22Rv1 (cell line): ENCODE results near the gene ATP1B3.

Experiments
- ZFX ChIP-seq: fragments of 450-650 bp; IDR thresholded peaks from 2 replicates; pipeline ENCODE4 v1.6.1; 2017; ENCODE audit warnings: antibody characterized with exemption, borderline replicate concordance
- TF ChIP-seq, protein P1 (sequence below): fragments of 450-650 bp; IDR thresholded peaks from 2 replicates; pipeline ENCODE4 v1.5.1; 2017; ENCODE audit warnings: mild to moderate bottlenecking

DNA sequence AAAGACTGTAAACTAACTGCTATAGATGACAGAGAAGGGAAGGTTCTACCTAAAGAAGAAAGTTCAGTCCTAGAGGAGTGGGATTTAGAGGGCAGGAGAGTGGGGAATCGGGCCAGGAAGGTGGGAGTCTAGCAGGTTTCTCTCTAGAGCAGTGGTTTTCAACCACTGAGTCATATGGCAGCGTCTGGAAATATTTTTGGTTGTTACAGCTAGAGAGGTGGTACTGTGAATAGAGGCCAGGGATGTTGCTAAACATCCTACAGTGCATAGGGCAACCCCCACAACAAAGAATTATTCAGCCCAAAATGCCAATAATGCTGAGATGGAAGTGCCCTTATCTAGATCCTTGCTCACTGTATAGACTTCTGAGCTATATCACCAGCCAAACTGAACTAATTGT is 28.7 kb downstream of the ATP1B3 start:
- TF ChIP-seq, protein P1, sequence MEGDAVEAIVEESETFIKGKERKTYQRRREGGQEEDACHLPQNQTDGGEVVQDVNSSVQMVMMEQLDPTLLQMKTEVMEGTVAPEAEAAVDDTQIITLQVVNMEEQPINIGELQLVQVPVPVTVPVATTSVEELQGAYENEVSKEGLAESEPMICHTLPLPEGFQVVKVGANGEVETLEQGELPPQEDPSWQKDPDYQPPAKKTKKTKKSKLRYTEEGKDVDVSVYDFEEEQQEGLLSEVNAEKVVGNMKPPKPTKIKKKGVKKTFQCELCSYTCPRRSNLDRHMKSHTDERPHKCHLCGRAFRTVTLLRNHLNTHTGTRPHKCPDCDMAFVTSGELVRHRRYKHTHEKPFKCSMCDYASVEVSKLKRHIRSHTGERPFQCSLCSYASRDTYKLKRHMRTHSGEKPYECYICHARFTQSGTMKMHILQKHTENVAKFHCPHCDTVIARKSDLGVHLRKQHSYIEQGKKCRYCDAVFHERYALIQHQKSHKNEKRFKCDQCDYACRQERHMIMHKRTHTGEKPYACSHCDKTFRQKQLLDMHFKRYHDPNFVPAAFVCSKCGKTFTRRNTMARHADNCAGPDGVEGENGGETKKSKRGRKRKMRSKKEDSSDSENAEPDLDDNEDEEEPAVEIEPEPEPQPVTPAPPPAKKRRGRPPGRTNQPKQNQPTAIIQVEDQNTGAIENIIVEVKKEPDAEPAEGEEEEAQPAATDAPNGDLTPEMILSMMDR, result no peak
- no peak for TF ChIP-seq ZFX
